Measurements from ENCODE around the gene FAM89A.

The FAM89A gene

DNA sequence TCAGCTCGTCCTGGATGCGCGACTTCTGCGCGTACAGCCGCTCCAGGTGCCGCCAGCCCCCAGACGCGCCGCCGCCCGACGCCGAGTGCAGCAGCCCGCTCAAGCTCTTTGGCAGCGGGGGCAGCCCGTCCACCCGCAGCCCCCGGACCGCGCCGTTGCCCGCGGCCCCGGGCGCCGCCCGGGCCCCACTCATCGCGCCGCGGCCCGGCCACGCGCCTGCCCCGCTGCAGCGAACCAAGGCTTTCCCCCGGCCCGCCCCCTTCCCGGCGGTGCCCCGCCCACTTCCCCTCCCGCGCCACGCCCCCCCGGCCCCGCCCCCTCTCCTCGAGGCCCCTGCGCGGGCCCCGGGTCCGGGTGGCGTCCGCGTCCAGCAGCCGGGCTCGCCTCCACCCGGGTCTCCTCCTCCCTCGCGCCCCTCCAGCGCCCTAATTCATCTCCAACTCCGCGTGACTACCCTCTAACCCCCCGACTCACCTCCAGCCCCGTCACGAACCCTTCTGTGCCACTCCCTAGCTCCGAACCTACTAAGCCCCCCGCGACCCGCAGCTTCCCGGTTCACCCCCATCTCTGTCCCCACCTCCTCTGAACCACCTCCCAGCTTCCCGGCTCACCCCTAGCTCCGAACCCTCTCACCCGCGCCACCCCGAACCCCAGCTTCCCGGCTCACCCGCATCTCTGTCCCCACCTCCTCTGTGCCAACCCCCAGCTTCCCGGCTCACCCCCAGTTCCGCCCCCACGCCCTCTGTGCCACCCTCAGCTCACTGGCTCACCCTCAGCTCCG, at the start of gene FAM89A:
FAM89A (minus strand) TSS at position 236 of the 781 bp plus-strand sequence; CDS start at position 193, 43 bp downstream.
- DNase-seq (ENCODE audit: low read depth, low spot score), result no peak

DNA sequence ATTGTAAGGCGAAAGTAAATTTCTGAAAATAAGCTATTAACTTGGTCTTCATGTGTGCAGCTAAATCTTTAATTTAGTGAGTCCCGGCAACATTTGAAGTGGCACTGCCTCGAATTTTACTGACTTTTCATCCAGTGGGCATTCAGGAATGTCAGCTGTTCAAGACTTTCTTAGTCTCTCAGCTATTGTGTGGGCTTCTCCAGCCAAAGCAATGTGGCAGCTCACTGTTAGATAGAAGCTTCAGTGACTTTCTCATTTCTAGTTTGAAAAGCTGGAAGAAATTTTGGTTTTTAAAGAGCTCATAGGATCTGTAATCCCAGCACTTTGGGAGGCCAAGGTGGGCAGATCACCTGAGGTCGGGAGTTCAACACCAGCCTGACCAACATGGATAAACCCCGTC, 44.3 kb upstream of the FAM89A start:
- no peak for DNase-seq (ENCODE audit: low read depth, low spot score)

DNA sequence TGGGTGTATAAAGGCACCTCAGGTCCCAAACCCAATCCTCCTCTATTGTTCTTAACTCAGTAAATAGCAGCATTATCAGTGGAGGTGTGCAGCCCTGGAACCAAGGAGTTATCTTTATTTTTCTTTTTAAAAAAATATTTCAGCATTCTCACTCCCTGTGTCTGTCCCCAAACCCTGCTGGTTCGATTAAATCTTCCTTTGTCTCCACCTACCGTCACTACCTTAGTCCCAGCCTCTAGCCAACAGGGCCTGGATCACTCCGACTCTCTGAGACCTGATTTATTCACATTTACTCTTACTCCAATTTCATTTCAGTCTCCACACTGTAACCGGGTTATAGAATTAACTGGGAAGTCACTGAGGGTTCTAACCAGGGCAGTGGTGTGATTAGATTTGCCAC, 39.1 kb upstream of the FAM89A start:
- DNase-seq (ENCODE audit: low read depth, low spot score), result no peak

DNA sequence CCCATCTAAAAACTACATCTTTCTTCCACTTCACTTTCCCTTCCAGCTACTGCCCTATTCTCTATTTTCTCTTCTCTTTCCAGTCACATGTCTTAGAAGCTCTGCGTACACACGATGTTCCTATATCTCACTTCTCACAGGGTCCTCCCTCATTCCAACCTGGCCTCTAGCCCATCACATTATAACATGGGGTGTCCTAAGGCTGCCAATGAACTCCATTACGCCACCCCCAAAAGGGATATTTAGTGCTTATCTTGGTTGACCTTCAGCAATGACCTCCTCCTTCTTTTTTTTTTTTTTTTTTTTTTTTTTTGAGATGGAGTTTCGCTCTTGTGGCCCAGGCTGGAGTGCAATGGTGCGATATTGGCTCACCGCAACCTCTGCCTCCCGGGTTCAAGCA, 38.2 kb upstream of the FAM89A start:
- no peak for DNase-seq (ENCODE audit: low read depth, low spot score)

DNA sequence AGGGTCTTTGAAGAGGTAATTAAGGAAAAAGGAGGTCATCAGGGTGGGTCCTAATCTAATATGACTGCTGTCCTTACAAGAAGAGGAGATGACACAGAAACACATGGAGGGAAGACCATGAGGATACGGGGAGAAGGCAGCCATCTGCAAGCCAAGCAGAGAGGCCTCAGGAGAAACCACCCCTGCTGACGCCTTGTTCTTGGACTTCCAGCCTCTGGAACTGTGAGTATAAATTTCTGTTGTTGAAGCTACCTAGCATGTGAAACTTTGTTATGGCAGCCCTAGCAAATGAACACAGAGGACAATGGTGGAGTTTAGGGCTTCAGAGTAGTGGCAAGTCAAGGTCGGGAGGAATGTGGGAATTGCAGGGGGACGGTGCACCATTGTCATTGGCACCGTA, 36.7 kb upstream of the FAM89A start:
- DNase-seq (ENCODE audit: low read depth, low spot score), result no peak

DNA sequence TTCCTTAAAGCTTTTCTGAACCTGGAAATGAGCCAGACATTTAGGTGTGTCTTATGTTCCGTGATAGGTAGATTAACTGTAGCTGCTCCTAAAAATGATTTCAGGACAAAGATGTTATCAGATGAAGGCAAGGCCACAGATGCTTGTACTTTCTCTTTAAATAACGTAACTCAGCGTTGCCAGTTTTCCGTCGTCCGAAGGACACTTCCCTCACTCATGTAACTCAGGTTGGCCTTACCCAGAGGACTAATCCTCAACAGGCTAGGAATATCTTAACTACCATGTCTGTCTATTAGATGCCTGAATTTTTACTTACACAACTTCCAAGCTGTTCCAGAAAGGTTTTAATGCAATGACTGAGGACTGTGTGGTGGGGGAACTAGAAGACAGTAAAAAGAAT, 35.4 kb upstream of the FAM89A start:
- no peak for DNase-seq (ENCODE audit: low read depth, low spot score)

DNA sequence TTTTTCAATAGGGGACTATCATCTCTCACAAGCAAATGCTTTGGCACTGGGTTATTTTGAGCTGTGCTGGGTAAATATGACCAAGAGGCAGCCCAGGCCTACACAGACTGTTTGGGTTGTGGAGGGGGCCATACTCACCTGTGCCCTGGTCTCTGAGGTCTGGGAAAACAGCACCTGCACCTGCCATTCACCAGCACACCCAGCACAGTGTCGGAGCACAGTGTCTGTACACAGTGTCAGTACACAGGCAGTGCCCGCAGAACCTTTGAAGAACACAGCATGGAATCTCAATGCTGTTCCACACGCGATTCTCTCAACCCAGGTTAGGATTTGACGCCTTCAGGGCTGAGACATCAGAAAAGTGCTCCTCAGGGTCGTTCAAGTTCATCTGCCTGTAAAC, 35.0 kb upstream of the FAM89A start:
- no peak for DNase-seq (ENCODE audit: low read depth, low spot score)

DNA sequence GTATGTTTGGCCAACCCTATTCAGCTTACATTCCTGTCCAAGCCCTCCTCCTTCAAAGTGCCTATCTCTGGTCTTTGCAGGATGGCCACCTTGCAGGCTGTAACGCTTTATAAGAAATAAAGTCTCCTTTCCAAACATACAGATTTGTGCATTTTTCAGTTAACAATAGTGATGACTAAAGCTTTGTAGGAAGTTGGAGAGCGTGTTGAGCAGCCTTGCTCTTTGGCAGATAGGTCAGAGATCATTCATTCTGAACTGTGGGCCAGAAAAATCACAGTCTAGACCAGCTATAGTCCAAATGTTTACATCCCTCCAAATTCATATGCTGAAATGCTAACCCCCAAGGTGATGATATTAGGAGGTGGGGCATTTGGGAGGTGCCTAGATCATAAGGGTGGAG, 34.0 kb upstream of the FAM89A start:
- no peak for DNase-seq (ENCODE audit: low read depth, low spot score)

DNA sequence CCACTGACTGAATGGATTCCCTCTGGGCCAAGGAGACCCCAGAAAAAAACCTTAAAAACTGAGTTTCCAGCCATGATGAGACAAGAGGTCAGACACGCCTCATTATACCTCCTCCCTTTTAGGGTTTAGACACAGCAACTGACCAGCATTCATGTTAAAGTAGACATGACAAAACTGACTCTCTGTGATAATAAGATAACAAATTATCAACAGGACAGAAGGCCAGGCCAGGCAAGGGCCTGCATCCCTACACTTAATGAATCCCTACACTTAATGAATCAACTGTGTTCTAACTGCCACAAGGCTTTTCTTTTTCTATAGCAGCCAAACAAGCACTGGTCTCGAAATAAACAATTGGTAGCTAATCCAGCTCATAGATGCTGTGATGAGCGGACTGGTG, 33.3 kb upstream of the FAM89A start:
- no peak for DNase-seq (ENCODE audit: low read depth, low spot score)

DNA sequence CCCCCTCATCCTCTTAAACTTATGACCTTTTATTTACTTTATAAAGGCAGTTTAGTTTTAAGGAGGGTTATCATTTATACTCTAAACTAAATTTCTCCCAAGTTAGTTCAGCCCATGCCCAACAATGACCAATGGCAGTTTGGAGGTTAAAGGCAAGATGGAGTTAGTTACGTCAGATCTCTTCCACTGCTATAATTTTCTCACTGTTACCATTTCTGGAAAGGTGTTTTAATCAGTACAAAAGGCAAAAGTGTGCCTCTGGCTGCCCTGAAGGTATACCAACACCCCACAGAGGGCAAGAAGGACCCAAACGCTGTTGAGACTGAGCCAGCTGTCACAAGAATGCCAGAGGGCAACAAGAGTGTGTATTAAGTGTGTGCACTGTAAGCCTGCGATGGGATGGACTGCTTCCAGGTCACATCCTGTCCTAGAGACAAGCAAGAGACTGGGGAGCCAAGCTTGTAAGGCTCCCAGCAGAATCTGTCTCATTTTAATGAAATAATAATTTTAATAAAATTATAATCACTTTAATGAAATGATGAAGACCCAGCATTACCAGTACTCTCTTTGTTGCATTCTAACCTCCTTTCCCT, 32.5 kb upstream of the FAM89A start:
- no peak for DNase-seq (ENCODE audit: low read depth, low spot score)

DNA sequence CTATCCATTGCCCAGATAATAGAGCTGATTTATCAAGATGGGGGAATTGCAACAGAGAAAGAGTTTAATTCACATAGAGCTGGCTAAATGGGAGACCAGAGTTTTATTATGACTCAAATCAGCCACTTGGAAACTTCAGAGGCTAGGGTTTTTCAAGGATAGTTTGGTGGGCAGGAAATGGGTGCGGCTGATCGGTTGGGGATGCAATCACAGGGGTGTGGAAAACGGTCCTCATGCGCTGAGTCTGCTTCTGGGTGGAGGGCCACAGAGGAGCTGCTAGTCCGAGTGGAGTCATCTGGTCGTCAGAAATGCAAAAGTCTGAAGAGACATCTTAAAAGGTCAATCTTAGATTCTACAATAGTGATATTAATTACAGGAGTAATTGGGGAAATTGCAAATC, 32.0 kb upstream of the FAM89A start:
- no peak for DNase-seq (ENCODE audit: low read depth, low spot score)

DNA sequence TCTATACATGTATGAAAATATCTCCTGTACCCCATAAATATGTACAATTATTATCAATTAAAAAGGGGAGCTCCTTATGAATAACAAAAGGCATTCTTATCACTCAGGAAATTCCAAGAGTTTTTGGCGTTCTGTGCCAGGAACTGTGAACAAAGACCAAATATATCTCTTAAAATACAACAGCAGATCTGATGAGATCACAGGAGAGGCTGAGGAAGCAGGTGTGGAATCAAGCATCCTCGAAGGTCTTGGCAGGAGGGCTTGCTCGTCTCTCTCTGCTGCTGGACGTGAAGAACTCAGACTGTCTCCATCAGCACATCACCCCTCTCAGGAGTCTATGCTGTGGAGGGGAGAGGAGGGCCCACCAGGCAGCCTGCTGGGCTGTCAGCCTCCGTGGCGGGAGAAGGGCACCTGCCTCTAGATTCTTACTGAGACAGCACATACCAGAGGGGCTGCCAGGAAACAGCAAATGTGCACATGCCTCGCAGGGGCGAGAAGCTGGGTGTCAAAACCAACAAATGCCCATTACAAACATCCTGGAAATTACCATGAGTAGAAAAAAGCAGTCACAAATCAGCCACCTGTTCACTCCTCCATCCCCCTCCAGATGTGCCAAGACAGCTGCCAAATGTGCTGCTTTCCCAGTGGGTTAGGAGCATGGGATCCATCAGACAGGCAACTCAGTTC, 30.8 kb upstream of the FAM89A start:
- no peak for DNase-seq (ENCODE audit: low read depth, low spot score)

DNA sequence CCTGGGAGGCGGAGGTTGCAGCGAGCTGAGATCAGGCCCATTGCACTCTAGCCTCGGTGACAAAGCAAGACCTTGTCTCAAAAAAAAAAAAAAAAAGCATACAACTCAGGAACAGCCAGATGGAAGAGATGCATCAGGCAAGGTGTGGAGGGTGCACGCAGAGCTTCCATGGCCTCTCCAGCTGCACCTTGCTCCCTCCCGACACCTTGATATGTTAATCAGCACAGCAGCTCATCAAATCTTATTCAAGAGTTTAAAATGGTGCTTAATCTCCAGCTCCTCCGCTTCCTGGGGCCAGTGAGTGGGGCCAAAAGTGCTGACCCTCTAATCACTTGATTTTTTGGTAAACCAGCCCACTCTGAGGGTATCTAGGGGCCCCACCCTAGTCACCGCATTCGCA, 29.3 kb upstream of the FAM89A start:
- no peak for DNase-seq (ENCODE audit: low read depth, low spot score)

DNA sequence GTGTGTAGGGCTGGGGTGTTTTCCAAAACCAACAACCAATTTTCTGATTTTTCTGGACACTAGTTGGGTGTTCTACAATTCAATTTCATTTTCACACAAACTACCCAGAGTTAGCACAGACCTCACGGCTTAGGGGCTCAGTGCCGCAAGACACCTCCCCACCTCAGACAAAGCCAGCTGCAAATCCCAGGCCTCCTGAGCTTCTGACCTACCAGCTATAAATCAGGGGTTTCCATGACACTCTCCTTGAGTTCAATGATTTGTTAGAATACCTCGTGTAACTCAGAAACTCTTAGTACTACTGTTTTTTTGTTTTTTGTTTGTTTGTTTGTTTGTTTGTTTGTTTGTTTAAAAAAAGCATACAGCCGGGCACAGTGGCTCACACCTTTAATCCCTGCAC, 28.7 kb upstream of the FAM89A start:
- no peak for DNase-seq (ENCODE audit: low read depth, low spot score)

DNA sequence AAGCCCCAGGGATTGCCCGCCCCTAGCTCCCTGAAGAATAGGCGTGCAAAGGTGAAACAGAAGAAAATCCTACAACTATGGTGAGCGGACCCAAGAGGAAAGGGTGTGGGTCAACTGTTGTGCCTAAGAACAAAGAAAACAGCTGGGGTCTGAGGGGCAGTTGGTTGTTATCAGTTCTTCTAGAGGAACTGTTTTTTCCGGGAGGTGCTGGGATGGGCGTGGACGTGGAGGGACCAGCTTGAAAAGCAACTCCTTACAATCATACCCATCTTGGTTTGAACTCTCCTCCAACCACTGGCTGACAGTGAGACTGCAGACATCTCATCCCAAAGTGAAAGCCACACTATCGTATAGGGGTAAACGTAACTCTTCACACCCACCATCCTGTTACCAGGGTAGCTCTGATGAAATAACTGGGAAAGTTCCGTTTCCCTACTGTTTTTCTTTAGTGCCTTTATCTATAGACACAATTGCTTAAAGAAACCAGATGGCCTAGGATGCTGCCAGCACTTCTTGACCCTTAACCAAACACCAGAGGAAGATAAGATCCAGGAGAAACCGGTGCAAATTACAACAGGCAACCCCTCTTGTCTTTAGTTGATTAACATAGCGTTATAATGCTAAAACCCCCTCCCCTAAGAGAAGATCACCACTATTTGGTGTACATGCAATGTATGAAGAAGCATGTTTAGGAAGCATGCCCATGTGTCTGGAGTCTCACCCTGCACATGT, 25.6 kb upstream of the FAM89A start:
- no peak for DNase-seq (ENCODE audit: low read depth, low spot score)

DNA sequence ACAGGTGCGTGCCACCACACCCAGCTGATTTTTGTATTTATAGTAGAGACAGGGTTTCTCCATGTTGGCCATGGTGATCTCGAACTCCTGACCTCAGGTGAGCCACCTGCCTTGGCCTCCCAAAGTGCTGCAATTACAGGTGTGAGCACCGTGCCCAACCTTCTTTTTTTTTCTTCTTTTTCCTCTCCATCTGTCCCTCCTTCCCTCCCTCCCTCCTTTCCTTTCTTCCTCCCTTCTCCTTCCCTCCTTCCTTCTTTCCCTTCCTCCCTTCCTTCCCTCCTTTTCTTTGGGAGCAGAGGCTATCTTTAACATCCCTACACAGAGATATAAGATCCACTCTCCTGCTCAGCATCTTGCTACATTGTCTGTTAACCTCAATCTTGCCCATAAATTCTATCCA, 24.4 kb upstream of the FAM89A start:
- no peak for DNase-seq (ENCODE audit: low read depth, low spot score)

DNA sequence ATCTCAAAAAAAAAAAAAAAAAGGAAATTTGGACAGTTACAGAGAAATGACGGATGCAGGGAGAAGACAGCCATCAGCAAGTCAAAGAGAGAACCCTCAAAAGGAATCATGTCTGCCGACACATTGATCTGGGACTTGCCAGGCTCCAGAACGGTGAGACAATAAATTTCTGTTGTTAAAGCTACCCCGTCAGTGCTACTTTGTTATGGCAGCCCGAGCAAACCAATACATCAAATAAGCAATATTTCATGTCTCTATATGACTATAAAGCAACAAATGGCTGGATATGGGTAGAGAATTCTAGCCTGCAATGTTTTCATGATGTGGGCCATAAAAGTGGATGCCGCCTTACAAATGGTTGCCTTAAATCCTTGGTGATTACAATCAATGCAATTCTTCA, 23.3 kb upstream of the FAM89A start:
- no peak for DNase-seq (ENCODE audit: low read depth, low spot score)

DNA sequence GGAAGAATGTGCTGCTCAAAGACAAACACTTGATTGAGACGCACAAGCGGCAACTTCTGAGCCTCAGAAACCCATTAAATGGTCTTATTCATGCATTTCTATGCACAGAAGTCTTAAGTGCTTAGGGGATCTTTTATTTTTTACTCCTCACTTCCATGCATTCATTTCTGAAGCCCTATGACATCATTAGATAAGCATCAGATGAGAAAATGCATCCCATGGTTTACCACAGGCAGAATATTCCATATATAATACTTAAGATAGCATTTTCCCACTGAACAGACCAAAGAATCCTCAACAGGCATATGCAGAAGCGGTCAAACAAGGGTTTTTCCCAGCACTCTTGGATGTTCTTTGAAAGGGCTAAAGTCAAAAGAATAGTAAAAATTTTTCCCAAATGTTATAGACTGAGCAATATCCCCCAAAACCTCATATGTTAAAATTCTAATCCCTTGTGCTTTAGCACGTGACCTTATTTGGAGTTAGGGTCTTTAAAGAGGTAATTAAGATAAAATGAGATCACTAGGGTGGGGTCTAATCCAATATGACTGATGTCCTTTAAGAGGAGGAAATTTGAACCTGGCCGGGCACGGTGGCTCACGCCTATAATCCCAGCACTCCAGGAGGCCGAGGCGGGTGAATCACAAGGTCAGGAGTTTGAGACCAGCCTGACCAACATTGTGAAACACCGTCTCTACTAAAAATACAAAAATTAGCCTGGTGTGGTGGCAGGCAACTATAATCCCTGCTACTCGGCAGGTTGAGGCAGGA, 22.6 kb upstream of the FAM89A start:
- DNase-seq (ENCODE audit: low read depth, low spot score), result no peak

DNA sequence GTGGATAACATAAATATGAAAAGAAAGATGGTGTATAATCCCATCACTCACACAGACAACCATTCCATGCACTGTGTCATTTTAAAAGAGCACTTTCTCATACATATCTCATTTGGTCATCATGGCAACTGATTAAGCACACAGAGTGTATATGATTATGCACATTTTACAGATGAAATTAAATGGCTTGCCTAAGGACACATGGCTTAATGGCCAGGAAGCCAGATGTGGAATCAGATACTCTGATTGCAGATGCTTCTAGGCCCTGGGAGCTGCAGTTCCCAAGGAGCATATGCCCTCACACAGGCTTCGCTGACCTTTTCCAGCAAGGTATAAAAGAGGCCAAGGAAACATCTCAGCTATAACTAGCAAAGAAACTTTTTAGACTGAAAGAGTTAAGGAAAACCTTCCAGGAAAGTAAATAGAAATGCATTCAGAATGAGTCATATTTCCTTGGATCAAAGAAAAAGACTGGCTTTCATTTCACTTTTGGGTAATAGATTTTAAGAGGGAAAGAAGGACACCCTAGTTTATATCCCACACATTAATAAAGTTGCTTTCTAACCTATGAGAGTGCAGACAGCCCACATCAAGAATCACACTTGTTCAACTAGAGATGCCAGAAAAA, 19.6 kb upstream of the FAM89A start:
- no peak for DNase-seq (ENCODE audit: low read depth, low spot score)

DNA sequence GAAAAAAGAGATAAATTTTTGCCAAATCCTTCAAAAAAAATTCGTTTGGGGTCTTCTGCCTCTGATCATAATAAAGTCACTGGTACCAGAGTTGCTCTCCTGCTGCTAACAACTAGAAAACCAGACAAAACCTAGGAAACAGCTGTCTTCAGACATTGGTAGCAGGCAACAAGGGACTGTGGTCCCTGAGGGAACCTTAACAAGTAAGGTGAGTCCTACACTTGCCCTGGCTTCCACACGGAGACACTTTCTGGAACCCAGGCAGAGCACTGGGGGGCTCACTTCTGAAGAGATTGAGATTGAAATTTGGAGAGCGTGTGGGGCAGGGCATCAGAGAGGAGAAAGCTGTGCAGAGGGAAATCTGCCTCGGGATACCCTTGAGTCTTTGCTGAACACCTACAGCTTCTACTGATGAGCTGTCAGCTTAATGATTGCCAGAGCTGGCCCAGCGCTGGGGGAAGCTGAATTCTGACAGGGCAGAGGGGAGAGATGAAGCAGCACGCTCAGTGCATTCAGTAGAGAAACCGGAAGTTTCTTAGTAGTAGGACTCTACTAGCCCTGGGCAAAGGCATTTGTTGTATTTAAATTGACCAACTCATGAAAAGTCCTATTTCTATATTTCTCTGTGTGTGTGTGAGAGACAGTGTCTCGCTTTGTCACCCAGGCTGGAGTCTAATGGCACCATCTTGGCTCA, 18.5 kb upstream of the FAM89A start:
- no peak for DNase-seq (ENCODE audit: low read depth, low spot score)

DNA sequence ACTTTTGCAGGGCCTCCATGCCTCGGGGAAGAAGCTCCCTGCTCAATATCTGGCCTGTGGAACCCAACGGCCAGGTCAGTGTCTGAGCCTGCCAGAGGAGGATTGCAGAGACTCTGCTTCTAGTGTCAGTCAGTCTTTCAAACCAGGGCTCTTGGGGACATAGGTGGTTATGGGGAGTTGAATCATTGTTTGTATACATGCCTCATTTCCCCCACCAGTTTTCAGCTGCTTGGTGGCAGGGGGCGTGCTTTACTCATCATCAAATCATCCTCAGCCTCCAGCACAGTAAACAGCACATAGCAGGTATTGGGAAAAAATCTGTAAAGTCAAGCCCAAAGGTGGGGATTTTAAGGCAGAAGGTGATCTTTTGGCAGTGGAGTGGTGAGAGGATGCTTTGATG, 17.4 kb upstream of the FAM89A start:
- no peak for DNase-seq (ENCODE audit: low read depth, low spot score)
